HG03139 (cell line): ENCODE measurements around the gene SLFN13.
"Not testable (repeated sequence)": the region's sequence is repeated elsewhere in the genome, so short reads cannot be mapped to it uniquely, and the experiment has no call there.

Experiments
- ATAC-seq: cut with Tn5 transposase; IDR thresholded peaks from one replicate; pipeline ENCODE4 v1.9.1; 2021; ENCODE audit not compliant: unreplicated experiment

The SLFN13 gene

GRCh38 chr17:35448214-35448898 is at the start of gene SLFN13:
Gene SLFN13, minus strand, starts transcription at chr17:35448766. Its CDS starts 3,086 bp downstream, at chr17:35445680.
- ATAC-seq = peak; percentile 62

GRCh38 chr17:35496451-35497290 is 48.1 kb upstream of the SLFN13 start:
- no peak for ATAC-seq

GRCh38 chr17:35493040-35493439 is 44.5 kb upstream of the SLFN13 start:
- ATAC-seq = no peak

- ATAC-seq = no peak
Observed at GRCh38 chr17:35491417-35491816, 42.9 kb upstream of the SLFN13 start.

- ATAC-seq = no peak
Observed at GRCh38 chr17:35489944-35490343, 41.4 kb upstream of the SLFN13 start.

GRCh38 chr17:35488991-35489390 is 40.4 kb upstream of the SLFN13 start:
- ATAC-seq = no peak

- no peak for ATAC-seq
Observed at GRCh38 chr17:35486920-35487732, 38.6 kb upstream of the SLFN13 start.

- no peak for ATAC-seq
Observed at GRCh38 chr17:35479271-35479670, 30.7 kb upstream of the SLFN13 start.

GRCh38 chr17:35477248-35477647 is 28.7 kb upstream of the SLFN13 start:
- no peak for ATAC-seq

- ATAC-seq = no peak
Observed at GRCh38 chr17:35476283-35476820, 27.8 kb upstream of the SLFN13 start.

- ATAC-seq = no peak
Observed at GRCh38 chr17:35468475-35468874, 19.9 kb upstream of the SLFN13 start.

GRCh38 chr17:35467824-35468223 is 19.3 kb upstream of the SLFN13 start:
- ATAC-seq = no peak

GRCh38 chr17:35460354-35460851 is 11.8 kb upstream of the SLFN13 start:
- peak; percentile 91 for ATAC-seq

GRCh38 chr17:35454035-35454434 is 5.5 kb upstream of the SLFN13 start:
- ATAC-seq = not testable (repeated sequence)

- no peak for ATAC-seq
Observed at GRCh38 chr17:35453171-35453570, 4.6 kb upstream of the SLFN13 start.

- no peak for ATAC-seq
Observed at GRCh38 chr17:35449371-35449931, 885 bp upstream of the SLFN13 start.

- no peak for ATAC-seq
Observed at GRCh38 chr17:35448899-35449227, 297 bp upstream of the SLFN13 start.

GRCh38 chr17:35447499-35447898 is 1.1 kb downstream of the SLFN13 start:
- no peak for ATAC-seq

GRCh38 chr17:35438433-35438832 is 10.1 kb downstream of the SLFN13 start:
- ATAC-seq = no peak

GRCh38 chr17:35433075-35433894 is 15.3 kb downstream of the SLFN13 start:
- peak; percentile 32 for ATAC-seq
